Psoas muscle (tissue), 8 donors: Measurements from ENCODE around the gene CCDC124. TPM values are rescaled to one million over a fixed set of nuclear protein-coding genes. Genes with fewer than 3 reads are reported as not detected.

Experiments
- ATAC-seq, 4 donors: fragments of 200-7000 bp; cut with Tn5 transposase; one replicate each; pipeline ENCODE4 v1.9.1; 2020; ENCODE audit warnings: moderate library complexity in 3 of 4, mild to moderate bottlenecking in 2 of 4
- DNase-seq, 2 donors: peaks; one replicate each; pipeline ENCODE4 v3.0.0-alpha.2; 2020
- H3K27ac ChIP-seq: fragments of 200-600 bp; one replicate; pipeline ENCODE4 v1.8.0; 2022
- H3K27me3 ChIP-seq, 3 donors: fragments of 200-600 bp in 1 of 3; one replicate each; pipeline versions ENCODE4 v1.6.1 to v1.8.0; 2013 to 2022; ENCODE audit warnings: low read length in 2 of 3, mild to moderate bottlenecking in 2 of 3, moderate library complexity in 1 of 3; ENCODE audit not compliant: insufficient read depth in 3 of 3
- H3K36me3 ChIP-seq, 2 donors: fragments of 200-600 bp in 1 of 2; one replicate each; pipeline versions ENCODE4 v1.6.1 to v1.8.0; 2013 to 2022; ENCODE audit warnings: low read depth in 1 of 2, mild to moderate bottlenecking in 1 of 2, moderate library complexity in 1 of 2; ENCODE audit not compliant: insufficient read depth in 1 of 2
- H3K4me1 ChIP-seq: fragments of 200-600 bp; one replicate; pipeline ENCODE4 v1.8.0; 2022
- H3K4me3 ChIP-seq: fragments of 200-600 bp; one replicate; pipeline ENCODE4 v1.8.0; 2022; ENCODE audit warnings: mild to moderate bottlenecking
- H3K9me3 ChIP-seq: fragments of 200-600 bp; one replicate; pipeline ENCODE4 v1.8.0; 2022
- CTCF ChIP-seq: fragments of 200-600 bp; IDR thresholded peaks from one replicate; pipeline ENCODE4 v1.8.0; 2022; ENCODE audit warnings: antibody characterized with exemption
- WGBS, 3 donors: extraction: QIAGEN DNeasy Blood & Tissue Kit; methylation state at CpG; one replicate each; pipeline versions ENCODE4 v1.1.6 to v1.1.7; 2013; 5-methylcytosine and 5-hydroxymethylcytosine counted together
- intact Hi-C, 2 donors: fragments of 100-400 bp; cut with DNase I; formaldehyde crosslinking; loops; one replicate each; pipeline versions ENCODE4 v1.11.0 to v1.14.2; 2022
- polyA plus RNA-seq, 3 donors: library from polyadenylated mRNA; stranded (reverse); fragments of 200-250 nt; gene quantifications; one replicate each; pipeline ENCODE4 v1.2.3, GENCODE V29; 2013
- total RNA-seq, 4 donors: library from RNA; stranded (reverse); fragmentation: NEBNext Ultra II Directional in 2 of 4; extraction: Animal tissue kit (Norgen Biotek cat#: 25700) in 2 of 4; gene quantifications; one replicate each; pipeline versions ENCODE4 v1.2.1 to v1.2.4, GENCODE V29; 2021 to 2023
- donor health status: healthy with polysubstance abuse.
- donor health status: DM: no; HTN: no; CAD: no; lungs with moderate emphysema.
- donor health status: Bipolar disorder and iron deficiency.
- donor health status: healthy.
- donor health status: DM: yes; HTN: yes; CAD: no.
- donor health status: DM: no; HTN: no; CAD: no.
- donor health status: DM: no; HTN: no; CAD: no.
- donor health status: DM: yes; HTN: yes; CAD: no.

Gene CCDC124
- total and polyA plus RNA-seq, 7 donors, result 92.1 to 266 (median 122) TPM

- no peak overlapping the region for H3K27ac ChIP-seq
- ATAC-seq (no peak), DNase-seq (no peak)
- no peak for TF ChIP-seq CTCF
- intact Hi-C loops, result no loop called here
- WGBS, 3 donors, result 81 to 82% (median 81%) methylated on average over 17 of the region's 17 CpGs
- H3K4me3 ChIP-seq, result no peak overlapping the region
- H3K27me3 ChIP-seq, result no peaks in the 10 kb centered on the region
- peaks cover 0 to 54% of the 10 kb centered on the region in 2 donors for H3K36me3 ChIP-seq
- no peaks in the 10 kb centered on the region for H3K9me3 ChIP-seq
- peaks cover 2% of the 10 kb centered on the region for H3K4me1 ChIP-seq
Measured at GRCh38 chr19:17942181-17942580, 9.4 kb downstream of the CCDC124 start.

- no peak for TF ChIP-seq CTCF
- H3K9me3 ChIP-seq, result no peaks in the 10 kb centered on the region
- H3K4me1 ChIP-seq, result peaks cover 5% of the 10 kb centered on the region
- peaks cover 0 to 49% of the 10 kb centered on the region in 2 donors for H3K36me3 ChIP-seq
- intact Hi-C loops, result no loop called here
- 83 to 84% (median 83%) methylated on average over 40 to 41 of the region's 41 CpGs for WGBS, 3 donors
- DNase-seq (no peak), ATAC-seq (no peak)
- no peak overlapping the region for H3K4me3 ChIP-seq
- H3K27me3 ChIP-seq, result no peaks in the 10 kb centered on the region
- no peak overlapping the region for H3K27ac ChIP-seq
Measured at GRCh38 chr19:17942582-17943273, 9.9 kb downstream of the CCDC124 start.

- Histone ChIP-seq H3K27ac (no peak overlapping the region), H3K36me3 (peaks cover 0 to 41% of the 10 kb centered on the region in 2 donors), H3K9me3 (no peaks in the 10 kb centered on the region), H3K4me3 (no peak overlapping the region), H3K4me1 (peaks cover 5% of the 10 kb centered on the region), H3K27me3 (no peaks in the 10 kb centered on the region)
- no peak for ATAC-seq
- 78 to 84% (median 79%) methylated on average over 44 to 57 of the region's 57 CpGs for WGBS, 3 donors
- no peak for DNase-seq
- intact Hi-C loops, result no loop called here
- no peak for TF ChIP-seq CTCF
Measured at GRCh38 chr19:17943274-17944221, 10.7 kb downstream of the CCDC124 start.

- no peak for TF ChIP-seq CTCF
- intact Hi-C loops, result no loop called here
Measured at GRCh38 chr19:17944301-17944700, 11.5 kb downstream of the CCDC124 start.

More at GRCh38 chr19:17944301-17944700, 11.5 kb downstream of the CCDC124 start:
- H3K27me3 ChIP-seq, result peaks cover 0 to 5% (median 3%) of the 10 kb centered on the region in 3 donors
- H3K4me1 ChIP-seq, result peaks cover 5% of the 10 kb centered on the region
- H3K9me3 ChIP-seq, result no peaks in the 10 kb centered on the region
- DNase-seq, result no peak
- 49 to 61% (median 54%) methylated on average over 4 of the region's 4 CpGs for WGBS, 3 donors
- H3K36me3 ChIP-seq, result peaks cover 0 to 33% of the 10 kb centered on the region in 2 donors
- ATAC-seq, result peak in 2 of 4 donors; percentile 25 to 46
- H3K27ac ChIP-seq, result no peak overlapping the region
- H3K4me3 ChIP-seq, result no peak overlapping the region
